Keratinocyte (primary cell): ENCODE results near the gene PSMB10. TPM values are rescaled to one million over a fixed set of nuclear protein-coding genes. Genes with fewer than 3 reads are reported as not detected.

ENCODE experiments used
- DNase-seq: peaks from one replicate; pipeline ENCODE4 v3.0.0-alpha.2; 2011; ENCODE audit warnings: low read depth, missing footprints, low spot score
- FAIRE-seq: peaks from 2 replicates; lab custom pipeline; 2011; peaks lifted over from hg19 to GRCh38; lab: Jason Lieb, UNC
- H2AFZ ChIP-seq: 2 replicates; pipeline ENCODE4 v1.6.0; 2012; ENCODE audit warnings: low read length, control low read depth, inconsistent platforms; ENCODE audit not compliant: control insufficient read depth
- H3K27ac ChIP-seq: 2 replicates; pipeline ENCODE4 v1.5.1; 2011; ENCODE audit warnings: low read length; ENCODE audit not compliant: control insufficient read depth, insufficient read depth
- H3K27me3 ChIP-seq: 3 replicates; pipeline ENCODE4 v1.6.0; 2011; ENCODE audit warnings: low read length; ENCODE audit not compliant: control insufficient read depth, insufficient read depth; ENCODE audit errors: extremely low read depth
- H3K36me3 ChIP-seq, 2 experiments: 2 replicates in 1 of 2; 3 replicates in 1 of 2; pipeline ENCODE4 v1.5.1; 2011; ENCODE audit warnings: low read length in 2 of 2, mild to moderate bottlenecking in 1 of 2; ENCODE audit not compliant: control insufficient read depth in 2 of 2, insufficient read depth in 2 of 2; ENCODE audit errors: extremely low read depth in 1 of 2
- H3K4me1 ChIP-seq: 3 replicates; pipeline ENCODE4 v1.5.1; 2011; ENCODE audit warnings: low read length; ENCODE audit not compliant: control insufficient read depth, insufficient read depth; ENCODE audit errors: extremely low read depth
- H3K4me2 ChIP-seq: 3 replicates; pipeline ENCODE4 v1.6.0; 2011; ENCODE audit warnings: low read depth, low read length; ENCODE audit not compliant: control insufficient read depth, insufficient read depth; ENCODE audit errors: extremely low read depth
- H3K4me3 ChIP-seq, 3 experiments: fragments of 200-600 bp in 1 of 3; sonication (generic) in 1 of 3; 2 replicates in 2 of 3; 3 replicates in 1 of 3; pipeline ENCODE4 v1.5.1; 2011 to 2016; ENCODE audit warnings: low read length in 3 of 3, mild to moderate bottlenecking in 3 of 3, control low read depth in 2 of 3, inconsistent platforms in 1 of 3, low read depth in 1 of 3, mixed read lengths in 1 of 3, mixed run types in 1 of 3, moderate library complexity in 1 of 3; ENCODE audit not compliant: control insufficient read depth in 2 of 3, insufficient read depth in 2 of 3; ENCODE audit errors: extremely low read depth in 1 of 3
- H3K79me2 ChIP-seq: 2 replicates; pipeline ENCODE4 v1.6.0; 2012; ENCODE audit warnings: low read length; ENCODE audit not compliant: control insufficient read depth, insufficient read depth
- H3K9ac ChIP-seq: 3 replicates; pipeline ENCODE4 v1.6.0; 2011; ENCODE audit warnings: low read length; ENCODE audit not compliant: control insufficient read depth, insufficient read depth; ENCODE audit errors: extremely low read depth
- H3K9me1 ChIP-seq: 3 replicates; pipeline ENCODE4 v1.6.0; 2011; ENCODE audit warnings: low read length; ENCODE audit not compliant: control insufficient read depth, insufficient read depth; ENCODE audit errors: extremely low read depth
- H3K9me3 ChIP-seq: 2 replicates; pipeline ENCODE4 v1.5.1; 2012; ENCODE audit warnings: low read depth, low read length; ENCODE audit not compliant: control insufficient read depth
- H4K20me1 ChIP-seq: 3 replicates; pipeline ENCODE4 v1.6.0; 2011; ENCODE audit warnings: low read length; ENCODE audit not compliant: control insufficient read depth, insufficient read depth; ENCODE audit errors: extremely low read depth
- EZH2 ChIP-seq: IDR thresholded peaks from one replicate; pipeline ENCODE4 v1.6.1; 2012; ENCODE audit warnings: inconsistent platforms, mild to moderate bottlenecking, low read length, moderate library complexity
- dilution Hi-C: fragments of 300-500 bp; cut with MboI; formaldehyde crosslinking; loops from one replicate; pipeline ENCODE4 v1.7.0; 2020; ENCODE audit warnings: low sequenced_read_pairs; ENCODE audit not compliant: extremely low pct_ligation_motif_present
- polyA plus RNA-seq, 5 experiments: library from polyadenylated mRNA; depleted of rRNA in 3 of 5; stranded (reverse) in 3 of 5; stranded (forward) in 1 of 5; unstranded in 1 of 5; fragments of >200 nt; gene quantifications; 1 replicate in 1 of 5; 2 replicates in 3 of 5; 3 replicates in 1 of 5; pipeline versions ENCODE4 v1.2.1 to v1.2.3, GENCODE V29; 2011 to 2012; ENCODE audit warnings: missing spikeins in 2 of 5, low read depth in 1 of 5, low replicate concordance in 1 of 5
- TF ChIP-seq, protein P1 (sequence below), 3 experiments: IDR thresholded peaks in 1 of 3; conservative IDR thresholded peaks in 1 of 3; optimal IDR thresholded peaks in 1 of 3; 2 replicates in 2 of 3; 3 replicates in 1 of 3; pipeline versions ENCODE3 to v1.5.1; 2011; ENCODE audit warnings: low read length in 3 of 3, mild to moderate bottlenecking in 3 of 3, moderate library complexity in 2 of 3, control low read depth in 1 of 3, inconsistent platforms in 1 of 3; ENCODE audit not compliant: insufficient read depth in 2 of 3; ENCODE audit errors: extremely low read depth in 1 of 3

The PSMB10 gene
- polyA plus RNA-seq, 1 donor (not counting 4 experiments of a cell fraction or from before 2014, with no cell fraction given): 11.1 TPM

DNA sequence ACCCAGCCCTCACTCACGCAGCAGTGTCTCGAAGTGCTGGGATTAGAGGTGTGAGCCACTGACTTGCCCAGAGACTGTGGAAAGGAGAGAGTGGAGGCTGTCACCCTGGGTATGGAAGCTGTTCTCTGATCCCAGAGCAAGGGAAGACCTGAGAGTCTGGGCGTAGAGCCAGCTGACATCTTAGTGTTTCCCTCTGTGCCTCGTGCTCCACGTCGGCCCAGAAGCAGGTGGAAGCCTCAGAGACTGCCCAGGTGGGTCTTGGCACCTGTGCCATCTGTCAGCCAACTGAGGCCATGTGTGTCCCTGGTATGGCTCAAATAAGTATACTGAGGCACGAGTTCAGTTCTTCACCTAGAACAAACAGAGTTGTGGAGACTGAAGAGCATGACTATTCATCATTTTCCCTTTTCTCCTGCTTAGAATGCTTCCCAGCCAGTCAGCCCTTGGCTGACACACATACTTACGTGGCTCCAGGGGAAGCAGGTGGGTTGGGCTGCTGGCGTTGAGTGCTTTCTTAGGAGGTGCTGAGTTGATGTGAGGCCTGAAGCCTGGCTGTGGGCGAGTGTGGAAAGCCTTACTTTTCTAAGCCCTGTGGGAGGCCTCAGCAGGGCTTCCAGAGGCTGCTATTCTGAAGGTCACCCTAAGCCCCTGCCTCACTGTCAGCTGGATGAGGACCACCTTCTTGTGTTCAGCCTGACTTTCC, 13.1 kb downstream of the PSMB10 start:
- no peak for FAIRE-seq
- Histone ChIP-seq H3K9ac (no peak overlapping the region), H3K9me1 (no peaks in the 10 kb centered on the region), H3K27ac (no peak overlapping the region), H2AFZ (no peak overlapping the region), H3K9me3 (no peaks in the 10 kb centered on the region), H3K4me3 (no peak overlapping the region), H3K4me2 (no peak overlapping the region), H4K20me1 (peaks cover 9% of the 10 kb centered on the region), H3K4me1 (peaks cover 22% of the 10 kb centered on the region), H3K79me2 (peaks cover 2% of the 10 kb centered on the region), H3K36me3 (peaks cover 13 to 18% of the 10 kb centered on the region in 2 experiments), H3K27me3 (no peaks in the 10 kb centered on the region)
- TF ChIP-seq, protein P1, sequence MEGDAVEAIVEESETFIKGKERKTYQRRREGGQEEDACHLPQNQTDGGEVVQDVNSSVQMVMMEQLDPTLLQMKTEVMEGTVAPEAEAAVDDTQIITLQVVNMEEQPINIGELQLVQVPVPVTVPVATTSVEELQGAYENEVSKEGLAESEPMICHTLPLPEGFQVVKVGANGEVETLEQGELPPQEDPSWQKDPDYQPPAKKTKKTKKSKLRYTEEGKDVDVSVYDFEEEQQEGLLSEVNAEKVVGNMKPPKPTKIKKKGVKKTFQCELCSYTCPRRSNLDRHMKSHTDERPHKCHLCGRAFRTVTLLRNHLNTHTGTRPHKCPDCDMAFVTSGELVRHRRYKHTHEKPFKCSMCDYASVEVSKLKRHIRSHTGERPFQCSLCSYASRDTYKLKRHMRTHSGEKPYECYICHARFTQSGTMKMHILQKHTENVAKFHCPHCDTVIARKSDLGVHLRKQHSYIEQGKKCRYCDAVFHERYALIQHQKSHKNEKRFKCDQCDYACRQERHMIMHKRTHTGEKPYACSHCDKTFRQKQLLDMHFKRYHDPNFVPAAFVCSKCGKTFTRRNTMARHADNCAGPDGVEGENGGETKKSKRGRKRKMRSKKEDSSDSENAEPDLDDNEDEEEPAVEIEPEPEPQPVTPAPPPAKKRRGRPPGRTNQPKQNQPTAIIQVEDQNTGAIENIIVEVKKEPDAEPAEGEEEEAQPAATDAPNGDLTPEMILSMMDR (optimal IDR thresholded peaks at IDR 0.05 in 1 of 3, IDR thresholded peaks at IDR 0.05 in 1 of 3, conservative IDR thresholded peaks at IDR 0.05 in 1 of 3; ENCODE audit: extremely low read depth in 1 of 3, insufficient read depth in 2 of 3, low read length in 3 of 3): no peak
- TF ChIP-seq EZH2: no peak
- dilution Hi-C loops: no loop called here
- no peak for DNase-seq

GRCh38 chr16:67922740-67923139, 13.9 kb downstream of the PSMB10 start:
- peaks cover 13% of the 10 kb centered on the region for H4K20me1 ChIP-seq
- dilution Hi-C loops: no loop called here
- FAIRE-seq (peak; percentile 17), DNase-seq (no peak)
- H3K4me3 ChIP-seq: no peak overlapping the region
- peaks cover 4% of the 10 kb centered on the region for H3K79me2 ChIP-seq
- peaks cover 6% of the 10 kb centered on the region for H3K9me1 ChIP-seq
- H3K9me3 ChIP-seq: no peaks in the 10 kb centered on the region
- H3K4me1 ChIP-seq: peaks cover 28% of the 10 kb centered on the region
- no peaks in the 10 kb centered on the region for H3K27me3 ChIP-seq
- no peak overlapping the region for H3K4me2 ChIP-seq
- no peak overlapping the region for H3K27ac ChIP-seq
- H3K36me3 ChIP-seq: peaks cover 5 to 14% of the 10 kb centered on the region in 2 experiments
- no peak for TF ChIP-seq EZH2
- TF ChIP-seq, protein P1 (optimal IDR thresholded peaks at IDR 0.05 in 1 of 3, IDR thresholded peaks at IDR 0.05 in 1 of 3, conservative IDR thresholded peaks at IDR 0.05 in 1 of 3; ENCODE audit: extremely low read depth in 1 of 3, insufficient read depth in 2 of 3, low read length in 3 of 3): peak in 2 of 3 experiments; percentile 21 to 23
- H3K9ac ChIP-seq: no peak overlapping the region
- H2AFZ ChIP-seq: no peak overlapping the region
